H1 (cell line): ENCODE results near the gene ANXA7. TPM values are rescaled to one million over a fixed set of nuclear protein-coding genes. Genes with fewer than 3 reads are reported as not detected.

ENCODE experiments used
- CTCF ChIA-PET: fragments of 300-600 bp; sonication (Branson Sonifier 250); formaldehyde crosslinking; loops from one replicate; lab custom pipeline; 2021; ENCODE audit not compliant: partially characterized antibody; lab: Charles Lee
- POLR2A ChIA-PET: fragments of 300-600 bp; sonication (Branson Sonifier 250); formaldehyde crosslinking; loops from one replicate; lab custom pipeline; 2021; ENCODE audit warnings: inconsistent platforms; ENCODE audit not compliant: partially characterized antibody; lab: Charles Lee
- DNase-seq, 2 experiments: peaks; one replicate each; pipeline versions ENCODE4 v3.0.0 to v3.0.0-alpha.2; 2010 to 2022; ENCODE audit warnings: low spot score in 2 of 2, low read depth in 1 of 2, mixed read lengths in 1 of 2
- FAIRE-seq: peaks from 2 replicates; lab custom pipeline; 2011; peaks lifted over from hg19 to GRCh38; lab: Jason Lieb, UNC
- H2AFZ ChIP-seq: 2 replicates; pipeline ENCODE4 v1.8.1; 2012; ENCODE audit warnings: low read length, inconsistent platforms
- H2AK5ac ChIP-seq: 2 replicates; pipeline ENCODE4 v1.6.1; 2013; ENCODE audit warnings: low read depth, low read length
- H2BK120ac ChIP-seq: replicated peaks from 2 replicates; pipeline ENCODE3; 2013; ENCODE audit warnings: low read depth, low read length, inconsistent platforms
- H2BK12ac ChIP-seq: 2 replicates; pipeline ENCODE4 v1.6.1; 2013; ENCODE audit warnings: low read depth, low read length
- H2BK15ac ChIP-seq: 2 replicates; pipeline ENCODE4 v1.6.1; 2013; ENCODE audit warnings: low read length
- H2BK20ac ChIP-seq: 2 replicates; pipeline ENCODE4 v1.6.1; 2013; ENCODE audit warnings: low read length
- H2BK5ac ChIP-seq: 2 replicates; pipeline ENCODE4 v1.6.1; 2013; ENCODE audit warnings: low read depth, low read length
- H3K14ac ChIP-seq: 2 replicates; pipeline ENCODE4 v1.6.1; 2013; ENCODE audit warnings: inconsistent platforms; ENCODE audit not compliant: insufficient read length
- H3K18ac ChIP-seq: 2 replicates; pipeline ENCODE4 v1.6.1; 2013; ENCODE audit warnings: low read length; ENCODE audit errors: extremely low read depth
- H3K23ac ChIP-seq: 2 replicates; pipeline ENCODE4 v1.6.1; 2013; ENCODE audit warnings: inconsistent platforms; ENCODE audit not compliant: insufficient read length
- H3K23me2 ChIP-seq: 2 replicates; pipeline ENCODE4 v1.6.1; 2013; ENCODE audit warnings: low read depth, low read length
- H3K27ac ChIP-seq: 2 replicates; pipeline ENCODE4 v1.6.1; 2011; ENCODE audit warnings: low read depth, low read length, inconsistent platforms
- H3K27me3 ChIP-seq, 4 experiments: replicated peaks in 1 of 4; 1 replicate in 1 of 4; 2 replicates in 3 of 4; pipeline versions ENCODE4 v1.6.1 to v1.8.1; 2011 to 2013; ENCODE audit warnings: low read length in 3 of 4, mild to moderate bottlenecking in 3 of 4, inconsistent platforms in 2 of 4, mixed read lengths in 2 of 4, moderate library complexity in 1 of 4; ENCODE audit not compliant: control insufficient read depth in 3 of 4, insufficient read depth in 3 of 4; ENCODE audit errors: extremely low read depth in 1 of 4
- H3K36me3 ChIP-seq, 4 experiments: 2 replicates each; pipeline versions ENCODE4 v1.6.1 to v1.8.1; 2011 to 2013; ENCODE audit warnings: mild to moderate bottlenecking in 4 of 4, low read length in 3 of 4, moderate library complexity in 2 of 4, control low read depth in 1 of 4, inconsistent platforms in 1 of 4; ENCODE audit not compliant: insufficient read depth in 4 of 4, control insufficient read depth in 2 of 4
- H3K4ac ChIP-seq: replicated peaks from 2 replicates; pipeline ENCODE3; 2013; ENCODE audit warnings: low read length, low read depth, mixed read lengths, inconsistent platforms; ENCODE audit not compliant: insufficient read length
- H3K4me1 ChIP-seq, 4 experiments: replicated peaks in 1 of 4; 1 replicate in 1 of 4; 2 replicates in 3 of 4; pipeline versions ENCODE4 v1.6.1 to v1.8.1; 2011 to 2013; ENCODE audit warnings: low read length in 3 of 4, inconsistent platforms in 2 of 4, mixed read lengths in 1 of 4; ENCODE audit not compliant: insufficient read depth in 4 of 4, control insufficient read depth in 3 of 4
- H3K4me2 ChIP-seq, 2 experiments: 2 replicates each; pipeline versions ENCODE4 v1.6.1 to v1.8.1; 2011 to 2013; ENCODE audit warnings: low read depth in 2 of 2, low read length in 2 of 2, control low read depth in 1 of 2, inconsistent platforms in 1 of 2, mild to moderate bottlenecking in 1 of 2; ENCODE audit not compliant: insufficient read depth in 1 of 2
- H3K4me3 ChIP-seq, 4 experiments: fragments of 200-600, 300-600 bp in 1 of 4; sonication (generic), shearing (Covaris generic), sonication (Bioruptor Twin) in 1 of 4; 2 replicates each; pipeline versions ENCODE4 v1.5.1 to v1.8.1; 2011 to 2016; ENCODE audit warnings: low read length in 4 of 4, low read depth in 3 of 4, control low read depth in 2 of 4, inconsistent platforms in 2 of 4, mild to moderate bottlenecking in 2 of 4, mixed read lengths in 1 of 4, moderate library complexity in 1 of 4; ENCODE audit not compliant: insufficient read depth in 2 of 4; ENCODE audit errors: extremely low read depth in 1 of 4
- H3K56ac ChIP-seq: replicated peaks from 2 replicates; pipeline ENCODE3; 2013; ENCODE audit warnings: low read depth, mild to moderate bottlenecking, mixed read lengths, low read length, inconsistent platforms; ENCODE audit not compliant: insufficient read length
- H3K79me1 ChIP-seq: 2 replicates; pipeline ENCODE4 v1.6.1; 2013; ENCODE audit warnings: low read depth, low read length, control low read depth
- H3K79me2 ChIP-seq, 2 experiments: 2 replicates each; pipeline versions ENCODE4 v1.6.1 to v1.8.1; 2012 to 2013; ENCODE audit warnings: low read length in 2 of 2, mild to moderate bottlenecking in 2 of 2, inconsistent platforms in 1 of 2; ENCODE audit not compliant: insufficient read depth in 2 of 2, control insufficient read depth in 1 of 2
- H3K9ac ChIP-seq, 4 experiments: replicated peaks in 1 of 4; 1 replicate in 1 of 4; 2 replicates in 3 of 4; pipeline versions ENCODE4 v1.6.1 to v1.8.1; 2011 to 2013; ENCODE audit warnings: low read depth in 3 of 4, low read length in 3 of 4, control low read depth in 2 of 4, mild to moderate bottlenecking in 2 of 4, moderate library complexity in 2 of 4, inconsistent platforms in 1 of 4; ENCODE audit errors: extremely low read depth in 1 of 4
- H3K9me3 ChIP-seq, 2 experiments: 2 replicates each; pipeline versions ENCODE4 v1.6.1 to v1.8.1; 2012 to 2013; ENCODE audit warnings: mild to moderate bottlenecking in 2 of 2, moderate library complexity in 2 of 2, control low read depth in 1 of 2, inconsistent platforms in 1 of 2, low read depth in 1 of 2, low read length in 1 of 2, mixed read lengths in 1 of 2; ENCODE audit not compliant: insufficient read depth in 2 of 2
- H4K20me1 ChIP-seq, 2 experiments: replicated peaks in 1 of 2; 2 replicates each; pipeline versions ENCODE3 to v1.8.1; 2011 to 2013; ENCODE audit warnings: inconsistent platforms in 2 of 2, low read length in 2 of 2, mild to moderate bottlenecking in 1 of 2; ENCODE audit not compliant: insufficient read depth in 2 of 2, control insufficient read depth in 1 of 2
- H4K5ac ChIP-seq: 2 replicates; pipeline ENCODE4 v1.6.1; 2013; ENCODE audit warnings: low read length, low read depth, mixed read lengths, inconsistent platforms; ENCODE audit not compliant: insufficient read length
- H4K8ac ChIP-seq: 2 replicates; pipeline ENCODE4 v1.8.0; 2013; ENCODE audit warnings: mild to moderate bottlenecking, moderate library complexity, low read length, inconsistent platforms; ENCODE audit not compliant: insufficient read depth; ENCODE audit errors: extremely low read depth
- H4K91ac ChIP-seq: replicated peaks from 2 replicates; pipeline ENCODE3; 2013; ENCODE audit warnings: low read length, mixed read lengths, inconsistent platforms; ENCODE audit not compliant: insufficient read length
- BACH1 ChIP-seq: IDR thresholded peaks from 2 replicates; pipeline ENCODE4 v1.6.1; 2012; ENCODE audit warnings: low read length, improper control_type of control experiment
- CTCF ChIP-seq, 3 experiments: IDR thresholded peaks; 1 replicate in 2 of 3; 2 replicates in 1 of 3; pipeline versions ENCODE4 v1.5.1 to v1.6.1; 2011; ENCODE audit warnings: low read length in 3 of 3, mild to moderate bottlenecking in 3 of 3, inconsistent platforms in 2 of 3, low read depth in 1 of 3, moderate library complexity in 1 of 3; ENCODE audit not compliant: insufficient read depth in 1 of 3; ENCODE audit errors: control extremely low read depth in 1 of 3
- KDM1A ChIP-seq: fragments of 200-600, 300-600 bp; sonication (generic); IDR thresholded peaks from 2 replicates; pipeline ENCODE4 v1.7.1; 2016; ENCODE audit warnings: mild to moderate bottlenecking, low read length, borderline replicate concordance
- NRF1 ChIP-seq: IDR thresholded peaks from 2 replicates; pipeline ENCODE4 v1.6.1; 2011; ENCODE audit warnings: mild to moderate bottlenecking, low read depth, low read length, improper control_type of control experiment
- SP1 ChIP-seq: IDR thresholded peaks from 2 replicates; pipeline ENCODE4 v1.6.1; 2011; ENCODE audit warnings: low read depth, low read length
- SP4 ChIP-seq: IDR thresholded peaks from 2 replicates; pipeline ENCODE4 v1.6.1; 2012; ENCODE audit warnings: low read length, inconsistent platforms
- TAF1 ChIP-seq: IDR thresholded peaks from 2 replicates; pipeline ENCODE4 v1.6.1; 2011; ENCODE audit warnings: mild to moderate bottlenecking, low read depth, low read length
- TBP ChIP-seq: IDR thresholded peaks from 2 replicates; pipeline ENCODE4 v1.6.1; 2011; ENCODE audit warnings: low read depth, low read length, improper control_type of control experiment
- YY1 ChIP-seq: IDR thresholded peaks from 2 replicates; pipeline ENCODE4 v1.6.1; 2011; ENCODE audit warnings: low read depth, mild to moderate bottlenecking, low read length
- ZNF274 ChIP-seq: IDR thresholded peaks from 2 replicates; pipeline ENCODE4 v1.7.0; 2012; ENCODE audit warnings: low read length, borderline replicate concordance; ENCODE audit errors: extremely low read depth
- WGBS, 2 experiments: shearing (Covaris generic) in 1 of 2; methylation state at CpG; one replicate each; pipeline versions ENCODE4 v1.1.6 to v1.1.7; 2013 to 2015; ENCODE audit warnings: low lambda C conversion rate in 2 of 2, mixed read lengths in 2 of 2, inconsistent platforms in 1 of 2, low coverage in 1 of 2, missing lambda C conversion rate in 1 of 2; ENCODE audit not compliant: insufficient replicate concordance in 2 of 2, insufficient coverage in 1 of 2, insufficient read length in 1 of 2; ENCODE audit errors: extremely low coverage in 1 of 2, missing lambda C conversion rate in 1 of 2; 5-methylcytosine and 5-hydroxymethylcytosine counted together
- polyA plus RNA-seq, 7 experiments: library from polyadenylated mRNA; depleted of rRNA in 3 of 7; stranded (reverse) in 5 of 7; unstranded in 2 of 7; fragments of >200 nt in 5 of 7; fragments of 200-250 nt in 2 of 7; gene quantifications; 1 replicate in 5 of 7; 2 replicates in 1 of 7; 4 replicates in 1 of 7; pipeline versions ENCODE4 v1.2.1 to v1.2.3, GENCODE V29; 2011 to 2013; ENCODE audit warnings: missing spikeins in 2 of 7, mixed read lengths in 2 of 7
- total RNA-seq: library from RNA; stranded (reverse); fragmentation: NEBNext Ultra II Directional; extraction: Animal tissue kit (Norgen Biotek cat#: 25700); gene quantifications from 2 replicates; pipeline ENCODE4 v1.2.1, GENCODE V29; 2021

The ANXA7 gene
- total and polyA plus RNA-seq, 2 of the 8 experiments (the other 6 are each of a cell fraction or from before 2014, with no cell fraction given) = 37.1 to 63.6 TPM

- Histone ChIP-seq H2BK5ac (no peak overlapping the region), H3K18ac (no peak overlapping the region), H2AK5ac (no peak overlapping the region), H3K27ac (no peak overlapping the region), H3K4me3 (no peak overlapping the region), H3K79me1 (no peaks in the 10 kb centered on the region), H3K14ac (no peak overlapping the region), H3K23ac (no peak overlapping the region), H3K4me1 (no peaks in the 10 kb centered on the region), H4K8ac (no peak overlapping the region), H4K20me1 (no peaks in the 10 kb centered on the region), H2BK120ac (no peak overlapping the region), H2BK12ac (no peak overlapping the region), H3K4me2 (no peak overlapping the region), H2BK15ac (no peak overlapping the region), H3K27me3 (no peaks in the 10 kb centered on the region), H3K56ac (no peak overlapping the region), H3K9me3 (no peaks in the 10 kb centered on the region), H4K91ac (no peak overlapping the region), H4K5ac (no peak overlapping the region), H2BK20ac (no peak overlapping the region), H3K36me3 (peaks cover 0 to 3% (median 1%) of the 10 kb centered on the region in 4 experiments; a peak in 1 of 8 replicates), H3K23me2 (no peaks in the 10 kb centered on the region), H3K79me2 (no peaks in the 10 kb centered on the region), H3K4ac (no peak overlapping the region), H2AFZ (no peak overlapping the region), H3K9ac (no peak overlapping the region)
- 90% methylated on average over 6 of the region's 6 CpGs; no CpG with 5 or more reads in 1 of the 2 experiments for WGBS, 2 experiments
- DNase-seq = no peak
- POLR2A ChIA-PET = interaction anchor here (1.0 to 1.5 kb wide), 3 partner anchors 8 to 268 kb away, joined by 3 to 5 read pairs (median 3); partner anchors contain the start of gene CFAP70
- FAIRE-seq = no peak
- CTCF ChIA-PET = interaction anchor here (0.6 kb wide), 1 partner anchor 69 kb away, joined by 7 read pairs; no protein-coding TSS in a partner anchor
- TF ChIP-seq BACH1 (no peak), TAF1 (no peak), NRF1 (no peak), KDM1A (no peak), CTCF (IDR thresholded peaks at IDR 0.05; ENCODE audit: control extremely low read depth in 1 of 3, insufficient read depth in 1 of 3, low read depth in 1 of 3, low read length in 3 of 3) (no peak), SP1 (no peak), ZNF274 (no peak), SP4 (no peak), YY1 (no peak), TBP (no peak)
These were observed 47.2 kb downstream of the ANXA7 start for GRCh38 chr10:73366381-73367298.
